ENCODE measurements around the gene TMEM37.

The TMEM37 gene

GRCh38 chr2:119434664-119435063 lies 3.0 kb downstream of the TMEM37 start:
- Mint-ChIP-seq H3K27ac (no peak overlapping the region), H3K4me3 (no peak overlapping the region), H3K9me3 (no peaks in the 10 kb centered on the region), H3K36me3 (ENCODE audit: low read depth) (no peaks in the 10 kb centered on the region), H3K27me3 (ENCODE audit: low read depth) (peaks cover 38% of the 10 kb centered on the region), H3K4me1 (ENCODE audit: low read depth) (no peaks in the 10 kb centered on the region)
- DNase-seq (ENCODE audit: low spot score) = no peak

DNA sequence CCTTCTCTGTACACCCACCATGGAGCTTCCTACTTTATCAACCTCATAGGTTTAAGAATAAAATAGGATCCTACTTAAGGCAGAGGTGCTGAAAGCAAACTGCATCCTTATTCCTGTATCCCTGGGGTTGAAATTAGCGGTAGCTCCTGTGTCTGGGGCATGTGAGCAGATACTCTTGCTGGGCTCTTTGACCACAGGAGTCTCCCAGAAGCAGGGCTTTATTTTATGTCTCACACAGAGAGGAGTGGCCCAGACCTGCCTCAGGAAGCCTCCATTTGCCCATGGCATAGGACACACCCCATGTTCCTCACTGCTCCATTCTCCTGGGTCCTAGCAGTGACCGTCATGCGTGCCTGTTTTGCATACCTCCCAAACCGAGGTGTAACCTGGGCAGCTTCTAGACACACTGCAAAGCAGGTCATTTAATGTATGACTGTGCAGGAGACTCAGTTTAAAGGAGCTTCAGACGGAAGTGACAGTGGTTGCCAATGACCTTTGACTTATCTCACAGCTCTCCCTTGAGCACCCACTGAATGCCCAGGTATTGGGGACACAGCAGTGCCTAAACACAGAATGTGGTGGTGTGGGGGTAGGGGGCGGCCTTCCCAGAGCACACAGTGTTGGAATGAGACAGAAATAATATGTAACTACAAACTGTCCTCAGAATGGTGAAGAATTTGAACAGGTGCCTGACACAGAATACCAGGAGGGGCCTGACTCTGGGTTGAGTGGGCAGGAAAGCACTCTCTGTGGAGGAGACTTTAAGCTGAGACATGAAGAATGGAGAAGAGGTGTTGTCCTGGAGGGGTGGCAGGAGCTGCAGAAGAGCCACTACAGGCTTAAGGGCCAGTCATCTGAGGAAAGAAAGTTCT lies 3.7 kb downstream of the TMEM37 start:
- Mint-ChIP-seq H3K4me1 (ENCODE audit: low read depth) (no peaks in the 10 kb centered on the region), H3K27me3 (ENCODE audit: low read depth) (peaks cover 34% of the 10 kb centered on the region), H3K4me3 (no peak overlapping the region), H3K9me3 (no peaks in the 10 kb centered on the region), H3K27ac (no peak overlapping the region), H3K36me3 (ENCODE audit: low read depth) (no peaks in the 10 kb centered on the region)
- DNase-seq (ENCODE audit: low spot score) = no peak

DNA sequence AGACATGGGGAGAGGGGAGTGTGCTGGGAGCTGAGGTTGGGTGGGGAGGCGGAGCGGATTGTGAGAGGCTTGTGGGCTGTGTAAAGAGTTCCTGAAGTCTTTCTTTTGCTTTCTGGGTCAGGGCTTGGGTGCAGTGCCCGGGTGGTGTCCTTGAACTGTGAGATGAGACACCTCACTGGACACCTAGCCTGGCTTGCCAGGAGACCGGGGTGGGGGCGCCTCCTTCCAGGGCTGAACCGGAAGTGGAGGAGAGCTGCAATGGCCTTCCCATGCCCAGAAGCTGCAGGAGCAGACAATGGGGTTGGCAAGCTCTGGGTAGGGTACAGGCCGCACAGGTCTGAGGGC lies 4.3 kb downstream of the TMEM37 start:
- H3K27ac Mint-ChIP-seq = no peak overlapping the region
- no peaks in the 10 kb centered on the region for H3K9me3 Mint-ChIP-seq
- no peak overlapping the region for H3K4me3 Mint-ChIP-seq
- no peaks in the 10 kb centered on the region for H3K4me1 Mint-ChIP-seq (ENCODE audit: low read depth)
- H3K36me3 Mint-ChIP-seq (ENCODE audit: low read depth) = no peaks in the 10 kb centered on the region
- peaks cover 28% of the 10 kb centered on the region for H3K27me3 Mint-ChIP-seq (ENCODE audit: low read depth)
- DNase-seq (ENCODE audit: low spot score) = no peak

DNA sequence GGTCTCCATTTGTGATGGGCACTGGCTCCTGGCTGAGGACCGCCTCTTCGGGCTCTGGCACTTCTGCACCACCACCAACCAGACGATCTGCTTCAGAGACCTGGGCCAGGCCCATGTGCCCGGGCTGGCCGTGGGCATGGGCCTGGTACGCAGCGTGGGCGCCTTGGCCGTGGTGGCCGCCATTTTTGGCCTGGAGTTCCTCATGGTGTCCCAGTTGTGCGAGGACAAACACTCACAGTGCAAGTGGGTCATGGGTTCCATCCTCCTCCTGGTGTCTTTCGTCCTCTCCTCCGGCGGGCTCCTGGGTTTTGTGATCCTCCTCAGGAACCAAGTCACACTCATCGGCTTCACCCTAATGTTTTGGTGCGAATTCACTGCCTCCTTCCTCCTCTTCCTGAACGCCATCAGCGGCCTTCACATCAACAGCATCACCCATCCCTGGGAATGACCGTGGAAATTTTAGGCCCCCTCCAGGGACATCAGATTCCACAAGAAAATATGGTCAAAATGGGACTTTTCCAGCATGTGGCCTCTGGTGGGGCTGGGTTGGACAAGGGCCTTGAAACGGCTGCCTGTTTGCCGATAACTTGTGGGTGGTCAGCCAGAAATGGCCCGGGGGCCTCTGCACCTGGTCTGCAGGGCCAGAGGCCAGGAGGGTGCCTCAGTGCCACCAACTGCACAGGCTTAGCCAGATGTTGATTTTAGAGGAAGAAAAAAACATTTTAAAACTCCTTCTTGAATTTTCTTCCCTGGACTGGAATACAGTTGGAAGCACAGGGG lies 5.5 kb downstream of the TMEM37 start:
- no peaks in the 10 kb centered on the region for H3K36me3 Mint-ChIP-seq (ENCODE audit: low read depth)
- no peak for DNase-seq (ENCODE audit: low spot score)
- H3K4me1 Mint-ChIP-seq (ENCODE audit: low read depth) = no peaks in the 10 kb centered on the region
- H3K4me3 Mint-ChIP-seq = no peak overlapping the region
- H3K27me3 Mint-ChIP-seq (ENCODE audit: low read depth) = peaks cover 22% of the 10 kb centered on the region
- H3K27ac Mint-ChIP-seq = no peak overlapping the region
- no peaks in the 10 kb centered on the region for H3K9me3 Mint-ChIP-seq

DNA sequence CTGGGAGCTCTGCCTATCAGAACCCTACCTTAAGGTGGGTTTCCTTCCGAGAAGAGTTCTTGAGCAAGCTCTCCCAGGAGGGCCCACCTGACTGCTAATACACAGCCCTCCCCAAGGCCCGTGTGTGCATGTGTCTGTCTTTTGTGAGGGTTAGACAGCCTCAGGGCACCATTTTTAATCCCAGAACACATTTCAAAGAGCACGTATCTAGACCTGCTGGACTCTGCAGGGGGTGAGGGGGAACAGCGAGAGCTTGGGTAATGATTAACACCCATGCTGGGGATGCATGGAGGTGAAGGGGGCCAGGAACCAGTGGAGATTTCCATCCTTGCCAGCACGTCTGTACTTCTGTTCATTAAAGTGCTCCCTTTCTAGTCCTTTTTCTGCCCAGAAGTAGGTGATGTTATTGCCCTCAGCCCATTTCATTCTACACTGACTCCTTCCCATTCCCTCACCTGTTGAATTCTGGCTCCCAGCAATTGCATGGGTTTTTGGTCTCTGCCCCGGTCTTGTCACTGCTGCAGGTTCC lies 6.5 kb downstream of the TMEM37 start:
- H3K9me3 Mint-ChIP-seq = no peaks in the 10 kb centered on the region
- no peak for DNase-seq (ENCODE audit: low spot score)
- peaks cover 12% of the 10 kb centered on the region for H3K27me3 Mint-ChIP-seq (ENCODE audit: low read depth)
- no peaks in the 10 kb centered on the region for H3K36me3 Mint-ChIP-seq (ENCODE audit: low read depth)
- H3K4me1 Mint-ChIP-seq (ENCODE audit: low read depth) = no peaks in the 10 kb centered on the region
- H3K4me3 Mint-ChIP-seq = no peak overlapping the region
- H3K27ac Mint-ChIP-seq = no peak overlapping the region

DNA sequence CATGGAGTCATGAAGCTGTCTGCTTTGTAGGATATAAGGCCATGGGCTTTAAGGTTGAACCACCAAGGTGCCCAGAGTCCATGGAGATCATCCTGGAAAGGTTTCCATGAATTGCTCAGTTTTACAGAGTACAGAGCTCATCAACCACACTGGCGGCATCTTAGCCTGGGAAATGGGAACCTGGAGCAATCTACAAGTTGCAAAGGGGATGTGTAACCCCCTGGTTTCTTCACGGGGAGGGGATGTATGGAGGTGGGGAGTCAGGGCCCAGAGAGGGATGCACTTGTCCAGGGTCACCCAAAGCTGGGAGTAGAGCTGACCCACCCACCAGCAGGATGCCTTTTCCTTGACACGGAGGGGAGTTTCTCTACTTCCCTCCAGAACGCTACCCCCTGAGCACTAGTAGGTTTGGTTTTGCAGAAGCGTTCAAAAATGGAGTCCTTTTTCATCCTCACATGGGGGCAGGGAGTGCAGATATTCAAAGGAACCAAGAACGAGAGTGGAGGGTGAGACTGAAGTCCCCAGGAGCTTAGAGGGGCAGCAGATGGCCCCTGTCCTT lies 7.2 kb downstream of the TMEM37 start:
- no peaks in the 10 kb centered on the region for H3K9me3 Mint-ChIP-seq
- H3K4me3 Mint-ChIP-seq = no peak overlapping the region
- no peaks in the 10 kb centered on the region for H3K36me3 Mint-ChIP-seq (ENCODE audit: low read depth)

DNA sequence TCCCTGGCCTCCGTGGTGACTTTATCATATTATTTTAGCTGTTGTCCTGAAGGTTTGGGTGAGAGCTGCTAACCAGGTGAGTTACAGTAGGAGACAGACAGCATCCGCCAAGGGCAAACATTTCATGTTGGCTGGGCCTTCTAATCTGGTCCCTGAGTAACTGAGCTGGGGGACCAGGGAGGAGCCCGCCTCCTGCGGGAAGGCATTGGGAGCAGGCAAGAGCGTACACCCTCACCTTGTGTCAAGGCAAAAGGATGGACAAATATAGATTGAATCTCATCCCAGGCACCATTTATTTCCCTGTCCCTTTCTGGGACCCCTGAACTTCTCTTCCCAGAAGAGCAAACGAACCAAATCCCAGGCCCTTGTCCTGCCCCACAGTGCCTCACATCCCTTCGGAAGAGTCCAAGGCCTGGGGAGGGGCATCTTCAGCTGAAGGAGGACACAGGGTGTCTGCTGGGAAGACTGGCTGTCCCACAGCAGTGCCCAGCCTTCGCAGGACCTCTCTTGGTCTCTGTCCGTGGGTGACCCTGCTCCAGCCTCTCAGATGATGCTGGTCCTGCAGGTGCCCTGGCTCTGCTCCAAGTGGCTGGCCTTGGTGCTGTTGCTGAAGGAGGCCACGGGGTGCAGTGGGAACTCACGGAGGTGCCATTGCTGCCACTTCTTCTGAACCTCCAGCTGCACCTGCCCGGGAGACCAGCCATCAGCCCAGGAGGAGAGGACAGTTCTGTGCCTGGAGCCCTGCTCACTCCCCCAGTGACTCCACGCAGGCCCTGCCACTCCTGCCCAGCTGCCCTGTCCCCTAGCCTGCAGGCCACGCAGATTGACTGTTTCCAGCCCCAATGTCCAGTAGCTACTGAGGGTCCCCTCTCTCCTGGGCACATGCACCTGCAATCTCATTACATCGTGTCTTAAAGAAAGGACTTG lies 8.2 kb downstream of the TMEM37 start:
- Mint-ChIP-seq H3K4me1 (ENCODE audit: low read depth) (no peaks in the 10 kb centered on the region), H3K27me3 (ENCODE audit: low read depth) (no peaks in the 10 kb centered on the region), H3K36me3 (ENCODE audit: low read depth) (no peaks in the 10 kb centered on the region), H3K27ac (no peak overlapping the region), H3K9me3 (no peaks in the 10 kb centered on the region), H3K4me3 (no peak overlapping the region)
- DNase-seq (ENCODE audit: low spot score) = no peak

More for the DNA sequence above, 7.2 kb downstream of the TMEM37 start:
- Mint-ChIP-seq H3K27me3 (ENCODE audit: low read depth) (peaks cover 6% of the 10 kb centered on the region), H3K4me1 (ENCODE audit: low read depth) (no peaks in the 10 kb centered on the region), H3K27ac (no peak overlapping the region)
- DNase-seq (ENCODE audit: low spot score) = no peak

DNA sequence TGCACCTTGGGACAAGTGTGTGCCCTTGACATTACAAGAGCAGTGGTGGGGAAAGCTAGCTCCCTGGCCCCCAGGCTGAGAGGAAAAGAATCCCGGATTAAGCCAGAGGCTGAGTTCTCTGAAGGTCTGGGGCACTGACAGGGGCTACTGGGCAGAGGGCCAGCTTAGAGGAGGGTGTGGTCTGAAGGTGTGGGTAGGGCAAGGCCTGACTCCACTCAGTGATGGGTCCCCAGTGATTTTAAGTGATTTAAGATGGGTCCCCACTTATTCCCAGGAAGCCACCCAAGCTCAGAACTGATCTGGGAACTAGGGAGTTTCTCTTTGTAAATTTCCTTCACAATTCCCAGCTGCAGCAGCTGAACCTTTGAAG lies 8.8 kb downstream of the TMEM37 start:
- no peaks in the 10 kb centered on the region for H3K27me3 Mint-ChIP-seq (ENCODE audit: low read depth)
- H3K36me3 Mint-ChIP-seq (ENCODE audit: low read depth) = no peaks in the 10 kb centered on the region
- H3K9me3 Mint-ChIP-seq = no peaks in the 10 kb centered on the region
- no peak overlapping the region for H3K4me3 Mint-ChIP-seq
- no peak overlapping the region for H3K27ac Mint-ChIP-seq
- no peak for DNase-seq (ENCODE audit: low spot score)
- H3K4me1 Mint-ChIP-seq (ENCODE audit: low read depth) = no peaks in the 10 kb centered on the region

DNA sequence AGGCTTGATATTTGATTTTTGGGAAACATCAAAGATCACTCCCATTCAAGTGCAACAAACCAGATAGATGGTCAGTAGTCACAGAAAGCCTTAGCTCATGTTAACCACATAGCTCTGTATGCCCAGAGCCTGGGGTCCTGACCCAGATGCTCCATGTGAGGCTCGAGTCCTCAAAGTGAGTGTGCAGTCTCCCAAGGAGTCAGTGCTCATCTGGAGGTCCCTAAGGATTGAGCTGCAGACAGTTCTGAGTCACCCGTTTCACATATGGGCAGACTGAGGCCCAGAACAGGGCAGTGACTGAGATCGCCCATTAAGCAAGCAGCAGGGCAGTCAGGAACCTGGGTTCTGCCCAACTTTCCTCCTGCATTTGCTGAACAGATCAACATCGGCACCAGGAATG lies 9.2 kb downstream of the TMEM37 start:
- Mint-ChIP-seq H3K36me3 (ENCODE audit: low read depth) (no peaks in the 10 kb centered on the region), H3K27ac (no peak overlapping the region), H3K4me1 (ENCODE audit: low read depth) (no peaks in the 10 kb centered on the region), H3K27me3 (ENCODE audit: low read depth) (no peaks in the 10 kb centered on the region), H3K4me3 (no peak overlapping the region), H3K9me3 (no peaks in the 10 kb centered on the region)
- no peak for DNase-seq (ENCODE audit: low spot score)

DNA sequence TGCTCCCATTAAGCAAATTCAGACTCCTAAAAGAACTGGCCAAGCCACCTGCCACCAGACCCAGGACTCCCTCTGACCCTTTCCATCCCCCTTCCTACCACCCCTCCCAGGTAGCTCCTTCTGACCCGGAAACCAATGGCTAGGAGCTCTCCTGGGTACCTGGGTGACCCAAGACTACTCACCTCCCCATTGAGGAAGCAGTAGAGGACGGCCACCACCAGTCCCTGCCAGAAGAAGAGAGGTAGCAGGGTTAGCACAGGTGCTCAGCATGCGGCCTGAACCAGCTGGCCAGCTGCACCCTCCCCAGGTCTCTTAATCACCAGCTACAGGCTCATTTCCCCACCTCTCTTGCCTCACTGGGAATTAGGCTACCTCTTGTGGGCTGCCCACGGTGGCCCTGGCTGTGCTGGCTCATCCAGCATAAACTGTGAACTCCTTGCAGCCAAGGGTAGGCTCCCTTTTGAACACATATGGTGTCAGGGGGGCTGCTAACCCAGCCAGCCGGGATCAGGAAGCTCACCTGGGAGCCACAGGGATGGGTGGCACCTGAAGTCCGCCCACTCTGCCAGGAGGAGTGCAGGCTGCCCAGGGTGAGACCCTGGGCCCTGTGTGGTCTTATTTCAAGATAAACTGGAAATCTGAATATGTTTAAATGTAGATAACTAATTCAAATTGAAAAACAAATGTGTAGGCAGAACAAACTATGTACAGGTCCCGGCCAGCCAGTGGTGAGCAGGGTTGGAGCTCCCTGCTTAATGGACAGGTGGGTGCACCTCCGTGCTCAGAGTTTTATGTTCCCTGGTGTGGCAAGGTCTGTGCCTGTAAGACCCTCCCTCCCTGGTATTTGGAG lies 9.9 kb downstream of the TMEM37 start:
- Mint-ChIP-seq H3K27ac (no peak overlapping the region), H3K4me1 (ENCODE audit: low read depth) (no peaks in the 10 kb centered on the region), H3K9me3 (no peaks in the 10 kb centered on the region), H3K27me3 (ENCODE audit: low read depth) (no peaks in the 10 kb centered on the region), H3K36me3 (ENCODE audit: low read depth) (no peaks in the 10 kb centered on the region), H3K4me3 (no peak overlapping the region)
- no peak for DNase-seq (ENCODE audit: low spot score)

DNA sequence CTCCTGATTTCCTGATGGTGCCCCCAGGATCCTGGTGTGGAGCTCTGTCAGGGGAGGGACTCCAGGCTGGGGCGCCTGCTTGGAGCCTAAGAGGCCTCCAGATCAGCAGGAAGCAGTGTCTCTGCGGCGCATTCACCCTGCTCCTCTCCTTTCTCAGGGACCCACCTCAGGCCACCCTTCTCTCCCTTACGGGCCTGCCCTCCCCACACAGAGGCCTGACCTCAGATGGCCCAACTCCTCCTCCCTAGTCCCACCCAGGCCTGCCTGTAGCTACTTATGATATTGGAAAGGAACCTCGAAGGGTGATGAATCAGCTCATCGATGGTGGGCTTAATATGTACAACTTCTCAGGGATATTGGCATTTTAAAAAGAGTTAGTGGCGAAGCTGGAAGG lies 10.6 kb downstream of the TMEM37 start:
- Mint-ChIP-seq H3K27ac (no peak overlapping the region), H3K9me3 (no peaks in the 10 kb centered on the region), H3K4me1 (ENCODE audit: low read depth) (no peaks in the 10 kb centered on the region), H3K36me3 (ENCODE audit: low read depth) (no peaks in the 10 kb centered on the region), H3K4me3 (no peak overlapping the region), H3K27me3 (ENCODE audit: low read depth) (no peaks in the 10 kb centered on the region)
- DNase-seq (ENCODE audit: low spot score) = no peak

- Mint-ChIP-seq H3K36me3 (ENCODE audit: low read depth) (no peaks in the 10 kb centered on the region), H3K4me3 (no peak overlapping the region)
Observed at GRCh38 chr2:119442850-119443249, 11.2 kb downstream of the TMEM37 start.

DNA sequence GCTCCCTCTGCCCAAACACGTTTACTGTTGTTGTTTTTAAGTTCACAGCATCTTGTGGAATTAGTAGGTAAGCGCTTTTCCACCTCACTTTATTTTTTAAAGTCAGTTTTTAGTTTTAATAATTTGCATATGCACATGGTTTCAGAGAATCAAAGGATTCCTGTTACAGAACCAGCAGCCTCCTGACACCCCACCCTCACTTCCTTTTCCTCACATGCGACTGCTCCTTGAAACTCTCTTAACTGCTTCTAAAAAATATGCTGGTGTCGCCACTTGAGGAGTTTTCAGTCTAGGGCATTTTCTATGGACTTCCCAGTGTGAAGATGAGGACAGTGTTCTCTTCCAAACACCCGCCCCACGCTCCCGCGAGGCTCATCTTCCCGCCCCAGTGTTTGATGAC lies 14.4 kb downstream of the TMEM37 start:
- H3K4me1 Mint-ChIP-seq (ENCODE audit: low read depth) = peaks cover 12% of the 10 kb centered on the region
- H3K27me3 Mint-ChIP-seq (ENCODE audit: low read depth) = peaks cover 2% of the 10 kb centered on the region
- no peak overlapping the region for H3K4me3 Mint-ChIP-seq
- no peak overlapping the region for H3K27ac Mint-ChIP-seq
- no peaks in the 10 kb centered on the region for H3K9me3 Mint-ChIP-seq
- no peak for DNase-seq (ENCODE audit: low spot score)
- no peaks in the 10 kb centered on the region for H3K36me3 Mint-ChIP-seq (ENCODE audit: low read depth)

More at GRCh38 chr2:119442850-119443249, 11.2 kb downstream of the TMEM37 start:
- no peaks in the 10 kb centered on the region for H3K9me3 Mint-ChIP-seq
- H3K27ac Mint-ChIP-seq = no peak overlapping the region
- no peaks in the 10 kb centered on the region for H3K4me1 Mint-ChIP-seq (ENCODE audit: low read depth)
- H3K27me3 Mint-ChIP-seq (ENCODE audit: low read depth) = no peaks in the 10 kb centered on the region
- no peak for DNase-seq (ENCODE audit: low spot score)
